Skin epidermis (tissue), 12 donors: Measurements from ENCODE around the gene GALNT18.
A peak's percentile ranks its signal among the peaks of the same experiment; 100 is the strongest.

Source experiments
- H3K27ac ChIP-seq, 21 experiments: fragments of 200-600 bp; sonication (generic) in 11 of 21; one replicate each; pipeline ENCODE4 v1.5.0; 2020; ENCODE audit warnings: mild to moderate bottlenecking in 3 of 21, inconsistent platforms in 2 of 21, moderate library complexity in 2 of 21
- H3K4me3 ChIP-seq, 7 experiments: fragments of 200-600 bp; sonication (generic) in 2 of 7; one replicate each; pipeline ENCODE4 v1.5.0; 2020; ENCODE audit warnings: inconsistent platforms in 2 of 7, mild to moderate bottlenecking in 2 of 7, moderate library complexity in 1 of 7

Gene GALNT18

GRCh38 chr11:11349870-11350337, 271.9 kb downstream of the GALNT18 start:
- Histone ChIP-seq H3K4me3 (no peak overlapping the region), H3K27ac (no peak overlapping the region)

GRCh38 chr11:11349106-11349825, 272.5 kb downstream of the GALNT18 start:
- H3K4me3 ChIP-seq: no peak overlapping the region
- no peak overlapping the region for H3K27ac ChIP-seq

GRCh38 chr11:11348303-11348702, 273.5 kb downstream of the GALNT18 start:
- H3K4me3 ChIP-seq: no peak overlapping the region
- no peak overlapping the region for H3K27ac ChIP-seq

GRCh38 chr11:11347592-11347991, 274.2 kb downstream of the GALNT18 start:
- H3K4me3 ChIP-seq: no peak overlapping the region
- H3K27ac ChIP-seq: no peak overlapping the region

GRCh38 chr11:11346303-11346702, 275.5 kb downstream of the GALNT18 start:
- Histone ChIP-seq H3K4me3 (no peak overlapping the region), H3K27ac (no peak overlapping the region)

GRCh38 chr11:11345099-11345498, 276.7 kb downstream of the GALNT18 start:
- Histone ChIP-seq H3K27ac (no peak overlapping the region), H3K4me3 (no peak overlapping the region)

- Histone ChIP-seq H3K27ac (no peak overlapping the region), H3K4me3 (no peak overlapping the region)
Observed at GRCh38 chr11:11344045-11344444, 277.8 kb downstream of the GALNT18 start.

- H3K4me3 ChIP-seq: no peak overlapping the region
- no peak overlapping the region for H3K27ac ChIP-seq
Observed at GRCh38 chr11:11338304-11338703, 283.5 kb downstream of the GALNT18 start.

GRCh38 chr11:11336664-11337063, 285.1 kb downstream of the GALNT18 start:
- no peak overlapping the region for H3K27ac ChIP-seq
- no peak overlapping the region for H3K4me3 ChIP-seq

GRCh38 chr11:11335043-11335442, 286.8 kb downstream of the GALNT18 start:
- H3K27ac ChIP-seq: no peak overlapping the region
- no peak overlapping the region for H3K4me3 ChIP-seq

- no peak overlapping the region for H3K27ac ChIP-seq
- no peak overlapping the region for H3K4me3 ChIP-seq
Observed at GRCh38 chr11:11334607-11335006, 287.2 kb downstream of the GALNT18 start.

GRCh38 chr11:11332141-11332710, 289.6 kb downstream of the GALNT18 start:
- H3K4me3 ChIP-seq: no peak overlapping the region
- H3K27ac ChIP-seq: no peak overlapping the region

- Histone ChIP-seq H3K4me3 (no peak overlapping the region), H3K27ac (peak overlapping the region in 2 of 21 experiments; percentile 4 to 24)
Observed at GRCh38 chr11:11329062-11329806, 292.6 kb downstream of the GALNT18 start.

GRCh38 chr11:11324090-11324489, 297.7 kb downstream of the GALNT18 start:
- Histone ChIP-seq H3K27ac (no peak overlapping the region), H3K4me3 (no peak overlapping the region)

GRCh38 chr11:11322101-11322500, 299.7 kb downstream of the GALNT18 start:
- no peak overlapping the region for H3K4me3 ChIP-seq
- no peak overlapping the region for H3K27ac ChIP-seq

GRCh38 chr11:11320825-11321224, 301.0 kb downstream of the GALNT18 start:
- no peak overlapping the region for H3K4me3 ChIP-seq
- H3K27ac ChIP-seq: no peak overlapping the region

- no peak overlapping the region for H3K4me3 ChIP-seq
- H3K27ac ChIP-seq: no peak overlapping the region
Observed at GRCh38 chr11:11318961-11319360, 302.8 kb downstream of the GALNT18 start.

GRCh38 chr11:11318461-11318860, 303.3 kb downstream of the GALNT18 start:
- no peak overlapping the region for H3K4me3 ChIP-seq
- no peak overlapping the region for H3K27ac ChIP-seq

GRCh38 chr11:11316651-11317230, 305.1 kb downstream of the GALNT18 start:
- Histone ChIP-seq H3K27ac (no peak overlapping the region), H3K4me3 (no peak overlapping the region)

GRCh38 chr11:11313902-11314692, 307.7 kb downstream of the GALNT18 start:
- H3K27ac ChIP-seq: no peak overlapping the region
- H3K4me3 ChIP-seq: no peak overlapping the region
